CD4-positive, alpha-beta T cell treated with Interferon gamma for 1 hour (primary cell): ENCODE data around the gene LYSMD3.
A peak's percentile ranks its signal among the peaks of the same experiment; 100 is the strongest.

Source experiments
- DNase-seq: peaks from one replicate; pipeline ENCODE4 v3.0.0-alpha.2; 2020

The LYSMD3 gene

GRCh38 chr5:90477621-90478215 is 51.7 kb downstream of the LYSMD3 start:
- DNase-seq, result no peak

GRCh38 chr5:90477073-90477472 is 52.3 kb downstream of the LYSMD3 start:
- DNase-seq, result no peak

- no peak for DNase-seq
Observed at GRCh38 chr5:90476391-90476790, 53.0 kb downstream of the LYSMD3 start.

GRCh38 chr5:90475436-90475980 is 53.9 kb downstream of the LYSMD3 start:
- DNase-seq, result no peak

- peak; percentile 91 for DNase-seq
Observed at GRCh38 chr5:90474235-90475107, 54.9 kb downstream of the LYSMD3 start, which contains the start of the genes MBLAC2 and POLR3G. Gene MBLAC2 (minus strand): TSS chr5:90474771. CDS start chr5:90474292, 479 bp downstream. Gene POLR3G (plus strand): TSS chr5:90474864. CDS start chr5:90485568, 10,704 bp downstream.

- no peak for DNase-seq
Observed at GRCh38 chr5:90473396-90474234, 55.8 kb downstream of the LYSMD3 start.

- no peak for DNase-seq
Observed at GRCh38 chr5:90472783-90473395, 56.5 kb downstream of the LYSMD3 start.
